Natural killer cell (primary cell): ENCODE measurements around the gene NID2. TPM values are rescaled to one million over a fixed set of nuclear protein-coding genes. Genes with fewer than 3 reads are reported as not detected.

Experiments
- ATAC-seq, 3 donors: fragments of 150-1000 bp in 2 of 3; fragments of 200-7000 bp in 1 of 3; cut with Tn5 transposase; 1 replicate in 1 of 3; 2 replicates in 2 of 3; pipeline ENCODE4 v1.10.0; 2021; ENCODE audit warnings: mild to moderate bottlenecking in 2 of 3, moderate library complexity in 2 of 3
- DNase-seq, 2 donors: peaks; one replicate each; pipeline versions ENCODE4 v3.0.0 to v3.0.0-alpha.2; 2013 to 2021; ENCODE audit warnings: mixed read lengths in 1 of 2
- H3K27ac ChIP-seq: one replicate; pipeline ENCODE4 v1.5.1; 2013; ENCODE audit warnings: mild to moderate bottlenecking, low read length
- H3K27me3 ChIP-seq: one replicate; pipeline ENCODE4 v1.6.1; 2013; ENCODE audit warnings: low read length; ENCODE audit not compliant: control insufficient read depth, insufficient read depth
- H3K36me3 ChIP-seq: one replicate; pipeline ENCODE4 v1.6.1; 2013; ENCODE audit warnings: low read length; ENCODE audit not compliant: control insufficient read depth, insufficient read depth
- H3K4me1 ChIP-seq: one replicate; pipeline ENCODE4 v1.6.1; 2013; ENCODE audit warnings: low read length; ENCODE audit not compliant: control insufficient read depth, insufficient read depth
- H3K4me3 ChIP-seq: one replicate; pipeline ENCODE4 v1.5.1; 2013; ENCODE audit warnings: low read length
- H3K9me3 ChIP-seq: one replicate; pipeline ENCODE4 v1.6.1; 2013; ENCODE audit warnings: low read length; ENCODE audit not compliant: control insufficient read depth, insufficient read depth
- H3K27ac Mint-ChIP-seq, 2 donors: one replicate each; pipeline ENCODE4 v1.8.0; 2022; ENCODE audit warnings: mild to moderate bottlenecking in 2 of 2, mixed read lengths in 2 of 2, moderate library complexity in 1 of 2
- H3K27me3 Mint-ChIP-seq, 2 donors: one replicate each; pipeline ENCODE4 v1.8.0; 2022; ENCODE audit warnings: low read depth in 2 of 2, mixed read lengths in 2 of 2
- H3K36me3 Mint-ChIP-seq: one replicate; pipeline ENCODE4 v1.8.0; 2022; ENCODE audit warnings: mixed read lengths
- H3K4me1 Mint-ChIP-seq, 2 donors: one replicate each; pipeline ENCODE4 v1.8.0; 2022; ENCODE audit warnings: mixed read lengths in 2 of 2
- H3K4me3 Mint-ChIP-seq: one replicate; pipeline ENCODE4 v1.8.0; 2022; ENCODE audit warnings: mild to moderate bottlenecking, moderate library complexity, mixed read lengths
- H3K9me3 Mint-ChIP-seq, 2 donors: one replicate each; pipeline ENCODE4 v1.8.0; 2022; ENCODE audit warnings: mixed read lengths in 2 of 2
- WGBS: methylation state at CpG from one replicate; pipeline ENCODE4 v1.1.7; 2013; ENCODE audit warnings: missing lambda C conversion rate; ENCODE audit not compliant: insufficient coverage; 5-methylcytosine and 5-hydroxymethylcytosine counted together
- intact Hi-C: fragments of 100-400 bp; cut with micrococcal nuclease; formaldehyde crosslinking; loops from one replicate; pipeline ENCODE4 v1.14.2; 2022
- total RNA-seq, 4 donors: library from RNA; stranded (reverse); fragments of 120-200 nt in 1 of 4; gene quantifications; one replicate each; pipeline versions ENCODE4 v1.2.3 to v1.2.4, GENCODE V29; 2013 to 2022
- TF ChIP-seq, protein P1 (sequence below): fragments of 200-600 bp; IDR thresholded peaks from one replicate; pipeline ENCODE4 v1.8.0; 2022; ENCODE audit warnings: antibody characterized with exemption

NID2 gene, protein sequence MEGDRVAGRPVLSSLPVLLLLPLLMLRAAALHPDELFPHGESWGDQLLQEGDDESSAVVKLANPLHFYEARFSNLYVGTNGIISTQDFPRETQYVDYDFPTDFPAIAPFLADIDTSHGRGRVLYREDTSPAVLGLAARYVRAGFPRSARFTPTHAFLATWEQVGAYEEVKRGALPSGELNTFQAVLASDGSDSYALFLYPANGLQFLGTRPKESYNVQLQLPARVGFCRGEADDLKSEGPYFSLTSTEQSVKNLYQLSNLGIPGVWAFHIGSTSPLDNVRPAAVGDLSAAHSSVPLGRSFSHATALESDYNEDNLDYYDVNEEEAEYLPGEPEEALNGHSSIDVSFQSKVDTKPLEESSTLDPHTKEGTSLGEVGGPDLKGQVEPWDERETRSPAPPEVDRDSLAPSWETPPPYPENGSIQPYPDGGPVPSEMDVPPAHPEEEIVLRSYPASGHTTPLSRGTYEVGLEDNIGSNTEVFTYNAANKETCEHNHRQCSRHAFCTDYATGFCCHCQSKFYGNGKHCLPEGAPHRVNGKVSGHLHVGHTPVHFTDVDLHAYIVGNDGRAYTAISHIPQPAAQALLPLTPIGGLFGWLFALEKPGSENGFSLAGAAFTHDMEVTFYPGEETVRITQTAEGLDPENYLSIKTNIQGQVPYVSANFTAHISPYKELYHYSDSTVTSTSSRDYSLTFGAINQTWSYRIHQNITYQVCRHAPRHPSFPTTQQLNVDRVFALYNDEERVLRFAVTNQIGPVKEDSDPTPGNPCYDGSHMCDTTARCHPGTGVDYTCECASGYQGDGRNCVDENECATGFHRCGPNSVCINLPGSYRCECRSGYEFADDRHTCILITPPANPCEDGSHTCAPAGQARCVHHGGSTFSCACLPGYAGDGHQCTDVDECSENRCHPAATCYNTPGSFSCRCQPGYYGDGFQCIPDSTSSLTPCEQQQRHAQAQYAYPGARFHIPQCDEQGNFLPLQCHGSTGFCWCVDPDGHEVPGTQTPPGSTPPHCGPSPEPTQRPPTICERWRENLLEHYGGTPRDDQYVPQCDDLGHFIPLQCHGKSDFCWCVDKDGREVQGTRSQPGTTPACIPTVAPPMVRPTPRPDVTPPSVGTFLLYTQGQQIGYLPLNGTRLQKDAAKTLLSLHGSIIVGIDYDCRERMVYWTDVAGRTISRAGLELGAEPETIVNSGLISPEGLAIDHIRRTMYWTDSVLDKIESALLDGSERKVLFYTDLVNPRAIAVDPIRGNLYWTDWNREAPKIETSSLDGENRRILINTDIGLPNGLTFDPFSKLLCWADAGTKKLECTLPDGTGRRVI (N-terminal part only)
- total RNA-seq, result under 1 TPM; 0.36 to 0.80 (median 0.40) TPM
- 0.47 TPM for total RNA-seq (2013)

DNA sequence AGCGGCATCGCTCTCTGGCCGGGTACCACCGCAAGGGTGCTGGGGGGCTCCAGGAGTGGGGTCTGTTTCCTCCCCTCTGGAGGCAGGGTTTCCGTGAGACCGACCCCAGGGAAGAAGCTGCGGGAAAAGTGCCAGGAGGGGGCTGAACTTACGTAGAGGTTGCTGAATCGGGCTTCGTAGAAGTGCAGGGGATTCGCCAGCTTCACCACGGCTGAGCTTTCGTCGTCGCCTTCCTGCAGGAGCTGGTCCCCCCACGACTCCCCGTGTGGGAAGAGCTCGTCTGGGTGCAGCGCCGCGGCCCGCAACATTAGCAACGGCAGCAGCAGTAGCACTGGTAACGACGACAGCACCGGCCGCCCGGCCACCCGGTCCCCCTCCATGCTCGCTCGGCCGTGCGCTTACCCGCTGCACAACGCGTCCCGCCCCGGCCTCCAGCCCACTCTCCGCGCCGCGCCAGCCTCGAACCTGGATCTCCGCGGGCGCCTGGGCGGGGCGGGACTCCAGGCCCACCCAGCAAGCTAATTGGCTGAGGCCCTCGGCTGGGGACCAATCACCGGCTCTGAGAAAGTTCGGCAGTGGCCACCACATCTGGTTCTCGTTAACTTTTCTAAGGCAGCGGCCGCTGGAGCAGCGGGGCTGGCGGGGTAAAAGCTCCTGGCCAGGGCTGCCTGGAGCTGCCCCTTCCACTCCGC, at the start of gene NID2:
Gene NID2, minus strand, starts transcription at position 445 of the 692 bp plus-strand sequence. Its CDS starts 65 bp downstream, at position 380.
- intact Hi-C loops, result loop anchor here (2.0 kb wide), 1 partner anchor 198 kb away; the partner anchor contains the start of gene PTGDR
- H3K9me3 Mint-ChIP-seq, result no peaks in the 10 kb centered on the region
- peak within 1 kb of the TSS; percentile 85 for H3K4me3 Mint-ChIP-seq
- WGBS, result under 1% methylated on average over 57 of the region's 57 CpGs
- no peaks in the 10 kb centered on the region for H3K36me3 Mint-ChIP-seq
- peaks cover 26% of the 10 kb centered on the region for H3K4me1 ChIP-seq
- DNase-seq (peak; percentile 49 to 60), ATAC-seq (peak; percentile 71 to 80 (median 78))
- H3K27ac Mint-ChIP-seq, result no peak within 1 kb of the TSS
- peaks cover 39 to 40% of the 10 kb centered on the region in 2 donors for H3K27me3 Mint-ChIP-seq
- H3K4me1 Mint-ChIP-seq, result peaks cover 21 to 33% of the 10 kb centered on the region in 2 donors
- TF ChIP-seq, protein P1, sequence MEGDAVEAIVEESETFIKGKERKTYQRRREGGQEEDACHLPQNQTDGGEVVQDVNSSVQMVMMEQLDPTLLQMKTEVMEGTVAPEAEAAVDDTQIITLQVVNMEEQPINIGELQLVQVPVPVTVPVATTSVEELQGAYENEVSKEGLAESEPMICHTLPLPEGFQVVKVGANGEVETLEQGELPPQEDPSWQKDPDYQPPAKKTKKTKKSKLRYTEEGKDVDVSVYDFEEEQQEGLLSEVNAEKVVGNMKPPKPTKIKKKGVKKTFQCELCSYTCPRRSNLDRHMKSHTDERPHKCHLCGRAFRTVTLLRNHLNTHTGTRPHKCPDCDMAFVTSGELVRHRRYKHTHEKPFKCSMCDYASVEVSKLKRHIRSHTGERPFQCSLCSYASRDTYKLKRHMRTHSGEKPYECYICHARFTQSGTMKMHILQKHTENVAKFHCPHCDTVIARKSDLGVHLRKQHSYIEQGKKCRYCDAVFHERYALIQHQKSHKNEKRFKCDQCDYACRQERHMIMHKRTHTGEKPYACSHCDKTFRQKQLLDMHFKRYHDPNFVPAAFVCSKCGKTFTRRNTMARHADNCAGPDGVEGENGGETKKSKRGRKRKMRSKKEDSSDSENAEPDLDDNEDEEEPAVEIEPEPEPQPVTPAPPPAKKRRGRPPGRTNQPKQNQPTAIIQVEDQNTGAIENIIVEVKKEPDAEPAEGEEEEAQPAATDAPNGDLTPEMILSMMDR, result no peak
- no peaks in the 10 kb centered on the region for H3K36me3 ChIP-seq
- H3K27ac ChIP-seq, result no peak within 1 kb of the TSS
- peaks cover 29% of the 10 kb centered on the region for H3K27me3 ChIP-seq
- H3K9me3 ChIP-seq, result no peaks in the 10 kb centered on the region
- peak within 1 kb of the TSS; percentile 47 for H3K4me3 ChIP-seq

DNA sequence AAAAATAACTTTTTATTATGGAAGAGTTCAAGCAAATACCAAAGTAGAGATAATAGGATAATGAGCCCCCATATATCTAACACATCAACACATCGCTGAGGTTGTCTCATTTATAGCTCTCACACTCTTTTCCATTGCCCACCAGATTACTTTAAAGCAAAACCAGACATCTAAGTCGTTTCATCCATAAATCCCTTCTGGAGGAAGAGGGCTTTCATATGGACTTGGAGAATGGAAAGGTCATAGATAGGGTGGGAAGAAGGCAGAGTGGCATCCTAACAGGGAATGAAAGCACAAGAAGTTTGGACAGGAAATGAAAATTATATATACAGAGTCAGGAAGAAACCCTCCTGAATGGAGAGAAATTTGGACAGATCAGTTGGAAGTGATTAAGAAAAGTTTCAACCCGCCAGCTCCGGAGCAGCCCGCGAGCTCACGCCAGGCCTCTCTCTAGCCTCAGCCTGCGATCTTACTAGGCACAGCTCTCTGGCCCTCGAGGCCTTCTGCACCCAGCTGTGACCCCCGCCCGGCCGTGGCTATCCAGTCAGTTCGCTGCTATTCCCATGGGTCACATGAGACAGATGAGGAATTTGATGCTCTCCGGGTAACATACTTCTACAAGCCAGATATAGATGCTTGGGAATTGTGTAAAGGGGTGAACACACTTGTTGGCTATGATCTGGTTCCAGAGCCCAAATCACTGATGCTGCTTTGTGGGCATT, 48.4 kb upstream of the NID2 start:
- no peaks in the 10 kb centered on the region for H3K9me3 Mint-ChIP-seq
- no peak for ATAC-seq
- TF ChIP-seq, protein P1, result no peak
- H3K9me3 ChIP-seq, result no peaks in the 10 kb centered on the region
- no peak for DNase-seq
- no peaks in the 10 kb centered on the region for H3K27me3 ChIP-seq
- 84% methylated on average over 13 of the region's 14 CpGs for WGBS
- no peak overlapping the region for H3K27ac ChIP-seq
- peaks cover 0 to 5% of the 10 kb centered on the region in 2 donors for H3K4me1 Mint-ChIP-seq
- H3K4me3 Mint-ChIP-seq, result no peak overlapping the region
- intact Hi-C loops, result no loop called here
- peaks cover 7% of the 10 kb centered on the region for H3K4me1 ChIP-seq
- H3K36me3 ChIP-seq, result no peaks in the 10 kb centered on the region
- H3K4me3 ChIP-seq, result no peak overlapping the region
- H3K27ac Mint-ChIP-seq, result no peak overlapping the region
- no peaks in the 10 kb centered on the region for H3K36me3 Mint-ChIP-seq
- peaks cover 7 to 8% of the 10 kb centered on the region in 2 donors for H3K27me3 Mint-ChIP-seq

DNA sequence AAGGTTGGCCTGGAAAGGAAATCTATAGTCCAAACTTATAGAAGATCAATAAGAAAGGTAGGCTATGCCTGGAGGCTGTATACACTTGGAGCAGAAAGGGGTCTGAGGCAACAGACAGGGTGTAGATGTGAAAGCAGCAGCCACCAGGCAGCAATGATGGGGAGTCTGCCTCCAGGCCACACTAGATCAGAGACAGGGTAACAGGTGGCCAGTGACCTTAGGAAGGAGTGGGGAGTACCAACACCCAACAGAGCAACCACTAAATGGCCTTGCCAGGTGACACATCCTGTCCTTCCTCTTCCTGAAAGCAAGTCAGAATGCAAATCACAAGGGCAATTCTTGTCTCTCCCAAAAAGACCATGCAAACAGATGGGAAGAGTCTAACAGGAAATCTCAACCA, 46.4 kb upstream of the NID2 start:
- DNase-seq (no peak), ATAC-seq (no peak)
- Mint-ChIP-seq H3K27ac (no peak overlapping the region), H3K4me1 (peaks cover 0 to 5% of the 10 kb centered on the region in 2 donors), H3K4me3 (no peak overlapping the region), H3K27me3 (peaks cover 7 to 8% of the 10 kb centered on the region in 2 donors), H3K36me3 (no peaks in the 10 kb centered on the region), H3K9me3 (no peaks in the 10 kb centered on the region)
- intact Hi-C loops, result no loop called here
- Histone ChIP-seq H3K27ac (no peak overlapping the region), H3K9me3 (no peaks in the 10 kb centered on the region), H3K4me3 (no peak overlapping the region), H3K4me1 (peaks cover 7% of the 10 kb centered on the region), H3K36me3 (no peaks in the 10 kb centered on the region), H3K27me3 (no peaks in the 10 kb centered on the region)
- TF ChIP-seq, protein P1, result no peak
